AG10803 (cell line): Measurements from ENCODE around the gene TAPT1.

Source experiments
- DNase-seq: peaks from one replicate; pipeline ENCODE4 v3.0.0; 2010; ENCODE audit warnings: low read depth
- H3K4me3 ChIP-seq: 2 replicates; pipeline ENCODE4 v1.5.1; 2011; ENCODE audit warnings: mild to moderate bottlenecking, low read length, control low read depth
- TF ChIP-seq, protein P1 (sequence below): conservative IDR thresholded peaks from 2 replicates; pipeline ENCODE4 v1.5.1; 2011; ENCODE audit warnings: mild to moderate bottlenecking, low read length, control low read depth, inconsistent platforms

The TAPT1 gene

DNA sequence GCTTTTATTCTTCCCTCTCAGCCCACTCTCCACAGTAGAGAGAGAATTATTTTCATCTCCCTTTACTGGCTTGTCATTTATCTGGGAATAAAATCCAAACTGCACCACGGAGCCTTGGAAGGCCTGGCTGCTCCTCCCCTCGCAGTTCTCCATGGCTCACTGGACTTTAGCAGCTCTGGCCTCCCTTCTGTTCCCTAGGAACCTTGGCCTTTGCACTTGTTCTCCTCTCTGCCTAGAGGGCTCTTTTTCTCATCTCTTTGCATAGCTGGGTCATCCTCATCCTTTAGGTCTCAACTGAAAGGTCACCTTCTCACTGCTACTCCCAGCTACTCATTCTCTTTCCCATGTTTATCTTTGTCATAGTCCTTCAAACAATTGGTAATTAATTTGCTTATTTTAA is 31.3 kb upstream of the TAPT1 start:
- DNase-seq = no peak
- H3K4me3 ChIP-seq = no peak overlapping the region
- TF ChIP-seq, protein P1, sequence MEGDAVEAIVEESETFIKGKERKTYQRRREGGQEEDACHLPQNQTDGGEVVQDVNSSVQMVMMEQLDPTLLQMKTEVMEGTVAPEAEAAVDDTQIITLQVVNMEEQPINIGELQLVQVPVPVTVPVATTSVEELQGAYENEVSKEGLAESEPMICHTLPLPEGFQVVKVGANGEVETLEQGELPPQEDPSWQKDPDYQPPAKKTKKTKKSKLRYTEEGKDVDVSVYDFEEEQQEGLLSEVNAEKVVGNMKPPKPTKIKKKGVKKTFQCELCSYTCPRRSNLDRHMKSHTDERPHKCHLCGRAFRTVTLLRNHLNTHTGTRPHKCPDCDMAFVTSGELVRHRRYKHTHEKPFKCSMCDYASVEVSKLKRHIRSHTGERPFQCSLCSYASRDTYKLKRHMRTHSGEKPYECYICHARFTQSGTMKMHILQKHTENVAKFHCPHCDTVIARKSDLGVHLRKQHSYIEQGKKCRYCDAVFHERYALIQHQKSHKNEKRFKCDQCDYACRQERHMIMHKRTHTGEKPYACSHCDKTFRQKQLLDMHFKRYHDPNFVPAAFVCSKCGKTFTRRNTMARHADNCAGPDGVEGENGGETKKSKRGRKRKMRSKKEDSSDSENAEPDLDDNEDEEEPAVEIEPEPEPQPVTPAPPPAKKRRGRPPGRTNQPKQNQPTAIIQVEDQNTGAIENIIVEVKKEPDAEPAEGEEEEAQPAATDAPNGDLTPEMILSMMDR = no peak

DNA sequence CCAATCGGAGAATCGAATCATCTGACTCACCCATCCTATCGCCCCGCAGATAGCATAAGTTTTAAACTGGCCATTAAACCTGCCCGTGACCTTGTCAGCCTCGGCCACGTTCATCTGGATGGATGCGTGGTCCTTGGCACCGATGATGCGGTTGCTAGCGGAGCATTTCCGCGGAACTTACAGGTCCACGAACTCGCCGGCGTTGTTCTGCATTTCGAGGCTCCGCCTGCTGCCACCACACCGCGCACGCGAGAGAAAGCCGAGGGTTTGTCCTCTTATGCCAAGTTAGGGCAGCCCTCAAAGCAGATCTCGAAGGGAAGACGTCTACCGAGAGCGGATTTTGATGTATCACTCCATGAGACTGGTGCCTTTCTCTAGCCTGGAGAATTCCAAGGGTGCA is 30.1 kb upstream of the TAPT1 start:
- H3K4me3 ChIP-seq = no peak overlapping the region
- TF ChIP-seq, protein P1 = no peak
- no peak for DNase-seq

GRCh38 chr4:16255730-16256129 is 29.5 kb upstream of the TAPT1 start:
- no peak overlapping the region for H3K4me3 ChIP-seq
- TF ChIP-seq, protein P1 = no peak
- no peak for DNase-seq

DNA sequence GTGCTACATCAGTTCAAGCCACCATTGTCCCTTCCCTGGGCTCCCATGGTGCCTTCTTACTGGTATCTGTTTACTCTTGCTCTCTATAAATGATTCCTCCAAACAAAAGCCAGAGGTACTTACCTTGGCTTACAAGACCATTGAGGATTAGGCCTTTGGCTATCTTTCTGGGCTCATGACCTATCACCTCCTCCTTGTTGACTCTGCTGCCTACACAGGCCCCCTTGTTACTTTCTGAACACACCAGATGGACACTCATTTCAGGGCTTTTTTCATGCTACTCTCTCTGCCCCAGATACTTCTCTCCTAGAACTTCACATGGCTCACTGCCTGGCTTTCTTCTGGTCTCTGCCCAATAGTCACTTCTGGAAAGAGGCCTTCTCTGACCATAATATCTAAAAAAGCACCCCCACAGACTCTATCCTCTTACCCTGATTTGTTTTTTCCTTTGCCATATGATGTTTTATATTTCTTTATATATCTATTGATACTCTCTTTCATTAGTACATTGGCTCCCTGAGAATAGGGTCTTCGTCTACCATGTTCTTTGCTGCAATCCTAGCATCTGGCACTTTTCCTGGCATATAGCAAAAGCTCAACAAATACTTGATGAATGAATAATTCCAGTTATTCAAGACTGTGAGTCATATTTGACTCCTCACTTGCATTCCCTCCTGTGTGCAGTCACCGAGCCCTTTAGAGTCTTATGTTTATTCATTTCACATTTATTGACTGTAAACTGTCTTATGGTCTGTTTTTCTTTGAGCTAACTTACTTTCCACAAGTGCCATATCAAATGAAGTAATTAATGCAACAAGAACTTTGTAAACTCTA is 27.1 kb upstream of the TAPT1 start:
- no peak overlapping the region for H3K4me3 ChIP-seq
- TF ChIP-seq, protein P1 = no peak
- peak; percentile 87 for DNase-seq

DNA sequence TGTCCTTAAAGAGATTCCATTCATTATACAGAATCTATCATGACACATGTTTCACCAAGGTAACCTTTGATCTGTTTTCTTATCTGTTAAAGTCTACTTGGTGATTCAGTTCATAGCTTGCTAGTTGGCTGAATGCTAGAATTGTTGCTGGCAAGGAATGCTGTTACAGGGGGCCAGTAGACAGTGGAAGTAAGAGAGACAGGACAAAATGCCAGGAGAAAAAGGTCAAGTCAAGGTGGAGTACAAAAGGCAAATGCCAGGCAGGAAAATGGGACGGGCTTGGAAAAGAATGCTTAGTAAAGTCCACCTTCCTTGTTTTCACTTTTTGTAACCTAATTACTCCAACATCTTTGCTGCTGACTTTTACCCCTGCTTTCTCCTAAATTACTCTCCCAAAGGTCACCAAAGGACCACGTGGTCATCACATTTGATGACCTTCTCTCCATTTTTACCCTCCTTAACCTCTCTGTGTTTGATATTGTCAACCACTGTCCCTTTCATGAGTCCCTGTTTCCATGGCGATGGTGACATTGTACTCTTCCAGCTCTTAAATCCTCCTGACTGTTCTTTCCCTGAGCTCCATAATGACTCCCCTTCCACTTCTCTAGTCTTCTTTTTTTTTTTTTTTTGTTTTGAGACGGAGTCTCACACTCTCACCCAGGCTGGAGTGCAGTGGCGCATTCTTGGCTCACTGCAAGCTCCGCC is 24.5 kb upstream of the TAPT1 start:
- no peak for DNase-seq
- TF ChIP-seq, protein P1 = no peak
- H3K4me3 ChIP-seq = no peak overlapping the region

DNA sequence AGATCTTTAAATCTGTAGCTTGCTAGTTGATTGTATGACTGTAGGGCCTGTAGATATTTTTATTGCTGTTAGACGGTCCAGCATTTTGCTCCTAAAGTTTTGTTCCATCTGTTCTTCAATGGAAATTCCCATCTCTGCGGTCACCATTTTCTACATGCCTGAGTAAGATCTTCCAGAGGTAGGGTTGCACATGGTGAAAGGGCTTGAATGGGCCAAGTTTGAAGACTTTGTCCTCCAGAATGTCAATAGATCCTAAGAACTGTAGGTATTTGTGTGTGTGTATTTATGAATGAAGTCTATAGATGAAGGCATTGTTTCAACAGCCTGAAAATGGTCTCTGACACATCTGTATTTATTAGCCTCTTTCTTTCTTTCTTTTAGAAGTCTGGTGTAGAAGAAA is 22.3 kb upstream of the TAPT1 start:
- TF ChIP-seq, protein P1 = no peak
- H3K4me3 ChIP-seq = no peak overlapping the region
- no peak for DNase-seq

DNA sequence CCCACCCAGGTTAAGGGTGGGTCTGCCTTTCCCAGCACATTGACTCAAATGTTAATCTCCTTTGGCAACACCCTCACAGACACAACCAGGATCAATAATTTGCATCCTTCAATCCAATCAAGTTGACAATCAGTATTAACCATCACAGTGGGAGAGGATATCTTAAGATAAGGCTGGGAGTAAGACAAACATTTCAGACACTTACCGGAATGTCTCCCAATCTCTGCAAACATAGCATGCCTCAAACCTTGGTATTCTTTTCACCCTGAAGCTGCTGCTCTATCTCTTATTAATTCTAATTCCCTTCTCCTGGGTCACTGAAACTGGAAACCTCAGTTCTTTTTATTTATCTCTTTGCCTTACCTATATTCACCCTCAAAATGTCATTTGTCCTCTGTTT is 19.0 kb upstream of the TAPT1 start:
- H3K4me3 ChIP-seq = no peak overlapping the region
- TF ChIP-seq, protein P1 = no peak
- no peak for DNase-seq
